Testis (tissue), 3 donors: ENCODE results near the gene DCST1. TPM values are rescaled to one million over a fixed set of nuclear protein-coding genes. Genes with fewer than 3 reads are reported as not detected.

Experiments used
- DNase-seq: peaks from one replicate; pipeline ENCODE4 v3.0.0-alpha.2; 2019
- H3K27ac ChIP-seq, 2 donors: fragments of 200-600 bp; sonication (generic); one replicate each; pipeline ENCODE4 v1.5.1; 2019
- H3K27me3 ChIP-seq: fragments of 200-600 bp; sonication (generic); one replicate; pipeline ENCODE4 v1.5.1; 2019
- H3K36me3 ChIP-seq: fragments of 200-600 bp; sonication (generic); one replicate; pipeline ENCODE4 v1.5.1; 2017; ENCODE audit warnings: low read depth; ENCODE audit errors: missing control alignments
- H3K4me1 ChIP-seq: fragments of 200-600 bp; sonication (generic); one replicate; pipeline ENCODE4 v1.5.1; 2019
- H3K4me3 ChIP-seq, 2 donors: fragments of 200-600 bp; sonication (generic); one replicate each; pipeline ENCODE4 v1.5.1; 2017 to 2019
- H3K9me3 ChIP-seq: fragments of 200-600 bp; sonication (generic); one replicate; pipeline ENCODE4 v1.5.1; 2017
- CTCF ChIP-seq, 3 experiments: fragments of 450-650 bp in 2 of 3; fragments of 200-600 bp in 1 of 3; sonication (generic) in 1 of 3; IDR thresholded peaks; one replicate each; pipeline ENCODE4 v1.5.1; 2016 to 2019; ENCODE audit warnings: antibody characterized with exemption in 3 of 3, mild to moderate bottlenecking in 2 of 3, moderate library complexity in 1 of 3
- POLR2A ChIP-seq: fragments of 450-650 bp; IDR thresholded peaks from one replicate; pipeline ENCODE4 v1.6.1; 2017; ENCODE audit warnings: antibody characterized with exemption, mild to moderate bottlenecking, moderate library complexity
- WGBS, 2 donors: methylation state at CpG; one replicate each; pipeline ENCODE4 v1.1.5; 2018; 5-methylcytosine and 5-hydroxymethylcytosine counted together
- intact Hi-C: fragments of 100-400 bp; cut with DNase I; formaldehyde crosslinking; loops from one replicate; pipeline ENCODE4 v1.15.1; 2023; ENCODE audit warnings: low total_unique reads
- polyA plus RNA-seq: library from polyadenylated mRNA; stranded (reverse); fragments of 350-450 nt; fragmentation: Illumina TruSeq; extraction: RNeasy Lipid Tissue Mini Kit (QIAGEN cat#74804); gene quantifications from one replicate; pipeline ENCODE4 v1.2.3, GENCODE V29; 2014; ENCODE audit warnings: low read depth, low replicate concordance; ENCODE audit not compliant: insufficient read depth
- total RNA-seq, 2 donors: library from RNA; depleted of rRNA; stranded (reverse); fragments of >200 nt; gene quantifications; one replicate each; pipeline ENCODE4 v1.2.3, GENCODE V29; 2016

Gene DCST1
- total and polyA plus RNA-seq, 3 donors from 2014 or later, result 4.5 to 15.2 (median 9.4) TPM

- intact Hi-C loops, result no loop called here
- Histone ChIP-seq H3K4me1 (peaks cover 28% of the 10 kb centered on the region), H3K4me3 (peak overlapping the region; percentile 77 to 84), H3K9me3 (no peaks in the 10 kb centered on the region), H3K27ac (peak overlapping the region; percentile 91 to 98), H3K36me3 (no peaks in the 10 kb centered on the region), H3K27me3 (no peaks in the 10 kb centered on the region)
- DNase-seq, result no peak
- WGBS, 2 donors, result 21 to 33% methylated on average over 4 to 5 of the region's 5 CpGs
- TF ChIP-seq CTCF (IDR thresholded peaks at IDR 0.05) (no peak), POLR2A (no peak)
Measured at GRCh38 chr1:155004352-155005075, 29.1 kb upstream of the DCST1 start.

GRCh38 chr1:155005076-155006011 is 28.3 kb upstream of the DCST1 start:
- peak; percentile 45 for DNase-seq
- no peak for TF ChIP-seq CTCF (IDR thresholded peaks at IDR 0.05)
- peak overlapping the region; percentile 91 to 98 for H3K27ac ChIP-seq
- 65 to 100% methylated on average over 2 to 17 of the region's 17 CpGs for WGBS, 2 donors
- no peaks in the 10 kb centered on the region for H3K9me3 ChIP-seq
- H3K36me3 ChIP-seq, result no peaks in the 10 kb centered on the region
- no peaks in the 10 kb centered on the region for H3K27me3 ChIP-seq
- no peak overlapping the region for H3K4me3 ChIP-seq
- H3K4me1 ChIP-seq, result peaks cover 20% of the 10 kb centered on the region
- intact Hi-C loops, result no loop called here

- H3K4me1 ChIP-seq, result peaks cover 31% of the 10 kb centered on the region
- intact Hi-C loops, result no loop called here
- H3K9me3 ChIP-seq, result no peaks in the 10 kb centered on the region
- no peaks in the 10 kb centered on the region for H3K36me3 ChIP-seq
- TF ChIP-seq CTCF (IDR thresholded peaks at IDR 0.05) (no peak), POLR2A (no peak)
- WGBS, 2 donors, result 64 to 71% methylated on average over 2 of the region's 2 CpGs
- no peaks in the 10 kb centered on the region for H3K27me3 ChIP-seq
- no peak overlapping the region for H3K4me3 ChIP-seq
- DNase-seq, result peak; percentile 39
- peak overlapping the region in 1 of 2 donors; percentile 98 for H3K27ac ChIP-seq
Measured at GRCh38 chr1:155006601-155007101, 27.0 kb upstream of the DCST1 start.

GRCh38 chr1:155007251-155007828 is 26.3 kb upstream of the DCST1 start:
- Histone ChIP-seq H3K4me3 (no peak overlapping the region), H3K4me1 (peaks cover 38% of the 10 kb centered on the region), H3K9me3 (no peaks in the 10 kb centered on the region), H3K27me3 (no peaks in the 10 kb centered on the region), H3K36me3 (no peaks in the 10 kb centered on the region), H3K27ac (peak overlapping the region in 1 of 2 donors; percentile 33)
- intact Hi-C loops, result no loop called here
- no peak for DNase-seq
- 66 to 70% methylated on average over 4 to 6 of the region's 6 CpGs for WGBS, 2 donors
- TF ChIP-seq POLR2A (no peak), CTCF (IDR thresholded peaks at IDR 0.05) (no peak)
